ENCODE results near the gene CACNA1C.

Gene CACNA1C

DNA sequence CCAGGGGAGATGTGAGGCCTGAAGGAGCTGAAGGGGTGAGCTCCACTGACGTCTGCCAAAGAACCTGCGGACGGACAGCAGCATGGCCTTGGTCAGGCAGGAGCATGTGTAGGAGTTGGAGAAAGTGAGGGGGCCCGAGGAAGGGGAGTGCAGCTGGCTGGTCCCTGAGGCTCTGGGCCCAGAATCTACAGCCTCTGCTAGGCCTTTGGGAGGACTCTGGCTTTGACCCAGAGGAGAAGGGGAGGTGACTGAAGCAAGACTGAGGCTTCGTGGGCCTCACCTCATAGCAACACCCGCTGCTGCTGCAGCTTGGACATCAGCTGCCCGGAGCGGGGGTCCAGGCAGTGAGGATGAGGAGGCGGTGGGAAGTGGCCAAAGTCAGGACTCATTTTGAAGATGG is 525.4 kb downstream of the CACNA1C start:
- no peak for DNase-seq

- DNase-seq = no peak
Measured at GRCh38 chr12:2578772-2579171, 526.0 kb downstream of the CACNA1C start.

- DNase-seq = no peak
Measured at GRCh38 chr12:2580821-2581220, 528.0 kb downstream of the CACNA1C start.

DNA sequence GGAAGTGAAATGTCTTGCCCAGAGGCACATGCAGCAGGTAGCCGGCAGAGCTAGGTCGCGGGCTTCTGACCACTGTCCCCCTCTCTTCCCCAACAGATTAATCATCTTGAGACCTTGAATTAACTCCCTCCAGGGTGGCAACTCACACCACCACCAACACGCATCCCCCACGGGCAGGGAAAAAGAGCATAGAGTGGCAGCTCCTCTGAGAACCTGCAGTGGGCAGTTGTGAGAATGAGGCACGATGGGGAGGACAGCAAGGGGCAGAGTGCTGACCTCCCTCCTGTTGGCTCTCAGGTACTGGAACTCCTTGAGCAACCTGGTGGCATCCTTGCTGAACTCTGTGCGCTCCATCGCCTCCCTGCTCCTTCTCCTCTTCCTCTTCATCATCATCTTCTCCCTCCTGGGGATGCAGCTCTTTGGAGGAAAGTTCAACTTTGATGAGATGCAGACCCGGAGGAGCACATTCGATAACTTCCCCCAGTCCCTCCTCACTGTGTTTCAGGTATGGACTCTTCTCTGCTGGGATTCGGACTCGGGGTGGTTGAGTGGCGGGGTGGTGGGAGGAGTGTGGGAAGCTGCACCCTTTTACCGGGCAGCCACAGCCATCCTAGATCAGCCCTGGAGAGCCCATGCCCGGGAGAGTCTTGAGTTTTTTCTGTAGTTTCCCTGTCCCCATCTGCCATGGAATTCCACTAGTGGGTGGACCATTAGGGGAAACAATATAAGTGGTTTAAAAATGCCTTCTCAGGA is 528.7 kb downstream of the CACNA1C start:
- no peak for DNase-seq

DNA sequence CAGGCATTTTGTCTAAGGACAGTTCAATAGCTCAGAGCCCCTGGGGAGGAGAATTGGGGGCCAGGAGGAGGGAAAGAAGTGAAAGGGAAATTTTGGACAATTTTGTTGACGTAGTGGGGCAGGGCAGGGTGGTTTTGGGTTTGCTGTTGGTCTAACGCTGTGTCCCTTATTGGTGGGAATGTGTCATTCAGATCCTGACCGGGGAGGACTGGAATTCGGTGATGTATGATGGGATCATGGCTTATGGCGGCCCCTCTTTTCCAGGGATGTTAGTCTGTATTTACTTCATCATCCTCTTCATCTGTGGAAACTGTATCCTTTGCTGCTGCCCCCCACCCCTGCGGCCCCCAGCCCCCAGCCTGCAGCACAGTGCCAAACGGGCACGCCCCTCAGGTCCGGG is 529.8 kb downstream of the CACNA1C start:
- DNase-seq = no peak

- peak; percentile 32 for DNase-seq
Measured at GRCh38 chr12:2583091-2583497, 530.3 kb downstream of the CACNA1C start.

GRCh38 chr12:2583642-2584401 is 531.0 kb downstream of the CACNA1C start:
- peak; percentile 9 for DNase-seq

DNA sequence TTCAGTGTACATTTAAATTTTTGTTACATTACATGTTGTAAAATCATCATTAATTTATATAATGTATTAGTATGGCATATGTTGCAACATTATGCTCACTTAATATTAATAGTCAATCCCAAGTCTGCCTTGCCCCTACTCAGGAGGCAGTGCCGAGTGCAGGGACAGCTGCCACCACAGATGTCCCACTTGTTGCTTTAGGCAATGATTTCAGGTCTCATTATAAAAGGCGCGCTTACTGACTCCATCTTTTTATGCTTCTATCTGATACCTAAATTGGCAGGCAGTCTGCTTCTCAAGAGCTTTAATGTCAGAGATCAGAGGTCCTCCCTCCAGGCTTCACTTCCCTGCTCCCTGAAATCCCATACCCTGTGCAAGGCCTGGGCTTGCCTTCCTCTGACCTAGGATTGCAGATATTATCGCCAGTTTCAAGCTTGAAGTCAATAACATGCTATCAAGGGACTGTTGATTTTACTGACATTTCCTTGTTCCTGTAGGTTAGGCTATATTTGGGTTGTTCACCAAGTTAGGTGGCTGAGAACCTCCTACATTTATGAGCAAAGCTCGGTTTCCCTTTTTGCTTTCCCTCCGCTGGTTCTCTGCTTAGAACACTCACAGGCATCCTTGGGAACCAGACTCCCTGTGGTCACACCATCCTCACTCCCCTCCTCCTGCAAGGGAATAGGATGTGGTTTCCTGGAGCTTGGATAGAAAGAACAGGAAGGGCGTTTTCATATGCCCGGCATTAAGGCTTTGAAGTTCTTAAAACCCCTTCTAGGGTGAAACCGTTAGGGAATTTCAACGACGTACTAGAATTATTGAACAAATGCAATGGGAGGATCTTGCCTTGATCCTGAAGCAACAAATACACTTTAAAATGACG is 533.6 kb downstream of the CACNA1C start:
- DNase-seq = peak; percentile 67

GRCh38 chr12:2588345-2588744 is 535.6 kb downstream of the CACNA1C start:
- no peak for DNase-seq

DNA sequence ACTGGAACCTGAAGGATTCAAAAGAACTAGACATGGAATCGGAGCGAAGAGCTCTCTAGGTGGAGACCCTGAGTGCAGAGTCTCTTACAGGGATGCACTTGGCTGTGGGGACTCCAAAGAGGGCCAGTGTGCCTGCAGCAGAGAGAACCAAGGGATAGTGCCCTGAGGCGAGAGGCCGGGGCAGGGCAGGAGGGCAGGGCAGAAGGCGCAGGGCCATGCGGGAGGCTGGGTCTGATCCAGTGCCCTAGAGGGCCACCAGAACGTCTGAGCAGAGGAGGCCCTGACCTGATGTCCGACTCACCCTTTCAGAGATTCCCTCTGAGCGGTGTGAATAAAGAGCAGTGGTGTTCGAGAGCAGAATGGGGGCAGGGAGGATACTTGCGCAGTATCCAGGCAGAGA is 536.6 kb downstream of the CACNA1C start:
- no peak for DNase-seq

DNA sequence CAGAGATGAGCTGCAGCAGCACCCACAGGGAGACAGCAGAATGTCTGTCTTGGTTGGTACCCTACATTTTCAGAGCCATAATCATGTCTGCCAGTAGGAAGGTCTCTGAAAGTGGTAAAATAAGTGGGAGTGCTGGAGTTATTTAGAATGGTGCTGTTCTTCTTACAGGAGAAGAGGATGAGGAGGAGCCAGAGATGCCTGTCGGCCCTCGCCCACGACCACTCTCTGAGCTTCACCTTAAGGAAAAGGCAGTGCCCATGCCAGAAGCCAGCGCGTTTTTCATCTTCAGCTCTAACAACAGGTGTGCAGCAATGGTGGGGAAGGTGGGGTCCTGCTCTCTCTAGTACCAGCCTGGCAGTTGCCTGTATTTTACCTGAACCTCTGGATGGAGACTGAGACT is 540.3 kb downstream of the CACNA1C start:
- DNase-seq = no peak

DNA sequence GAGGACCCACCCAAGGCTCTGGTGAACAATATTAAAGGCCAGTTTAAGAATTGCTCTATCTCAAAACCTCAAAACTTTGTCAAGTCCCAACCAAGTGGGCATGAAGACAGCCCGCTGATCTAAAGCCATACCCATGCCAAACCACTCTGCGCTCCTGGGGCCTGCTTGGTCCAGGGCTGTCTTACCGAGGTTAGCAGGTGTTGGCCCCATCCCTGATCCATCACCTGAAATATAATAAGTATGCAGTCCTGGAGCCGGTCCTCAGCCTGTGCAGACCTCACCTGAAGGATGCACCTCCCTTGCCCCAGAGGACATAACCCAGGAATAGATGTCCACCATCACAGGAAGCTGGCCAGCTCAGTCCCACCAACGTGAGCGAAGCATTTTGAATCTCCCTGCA is 543.7 kb downstream of the CACNA1C start:
- no peak for DNase-seq

- no peak for DNase-seq
Measured at GRCh38 chr12:2605301-2605700, 552.5 kb downstream of the CACNA1C start.

- no peak for DNase-seq
Measured at GRCh38 chr12:2606186-2606910, 553.6 kb downstream of the CACNA1C start.

DNA sequence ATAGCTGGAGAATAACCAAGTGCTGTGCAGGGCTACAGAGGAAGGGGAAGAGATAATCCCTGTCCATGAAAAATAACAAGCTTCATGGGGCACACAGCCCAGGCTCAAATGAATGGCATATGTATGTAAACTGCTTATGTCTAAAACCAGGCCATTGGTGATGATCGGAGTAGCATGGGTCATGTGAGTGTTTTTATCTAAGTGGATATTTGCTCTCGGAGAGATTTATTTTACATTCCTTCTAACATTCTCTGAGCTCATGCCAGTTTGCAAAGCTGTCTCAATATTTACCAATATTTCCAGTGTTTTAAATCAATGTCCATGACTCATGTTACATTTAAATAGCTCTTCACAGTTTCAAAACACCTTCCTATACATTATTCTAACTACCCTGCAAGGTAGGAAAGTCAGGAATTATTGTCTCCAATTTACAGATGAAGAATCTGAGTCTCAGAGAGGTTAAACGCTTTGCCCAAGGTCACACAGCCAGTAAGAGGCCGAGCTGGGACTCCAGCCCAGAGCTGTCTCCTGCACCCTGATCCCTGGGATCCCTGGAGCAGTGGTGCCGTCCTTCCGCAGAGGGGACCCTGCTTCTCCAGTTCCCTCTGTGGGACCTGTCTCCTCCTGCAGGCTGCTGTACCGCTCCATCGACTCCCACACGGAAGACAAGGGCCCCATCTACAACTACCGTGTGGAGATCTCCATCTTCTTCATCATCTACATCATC is 555.3 kb downstream of the CACNA1C start:
- DNase-seq = no peak

DNA sequence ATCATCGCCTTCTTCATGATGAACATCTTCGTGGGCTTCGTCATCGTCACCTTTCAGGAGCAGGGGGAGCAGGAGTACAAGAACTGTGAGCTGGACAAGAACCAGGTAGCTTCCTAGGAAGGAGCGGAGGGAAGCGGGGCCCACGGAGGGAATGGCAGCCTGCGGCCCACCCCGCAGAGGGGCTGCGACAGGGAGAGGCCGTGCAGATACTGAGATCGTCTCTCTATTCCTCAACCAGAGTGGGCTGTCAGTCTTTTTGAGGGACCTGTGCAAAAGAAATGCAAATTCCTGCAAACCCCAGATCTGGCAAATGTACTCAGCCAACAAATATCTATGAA is 555.8 kb downstream of the CACNA1C start:
- no peak for DNase-seq

DNA sequence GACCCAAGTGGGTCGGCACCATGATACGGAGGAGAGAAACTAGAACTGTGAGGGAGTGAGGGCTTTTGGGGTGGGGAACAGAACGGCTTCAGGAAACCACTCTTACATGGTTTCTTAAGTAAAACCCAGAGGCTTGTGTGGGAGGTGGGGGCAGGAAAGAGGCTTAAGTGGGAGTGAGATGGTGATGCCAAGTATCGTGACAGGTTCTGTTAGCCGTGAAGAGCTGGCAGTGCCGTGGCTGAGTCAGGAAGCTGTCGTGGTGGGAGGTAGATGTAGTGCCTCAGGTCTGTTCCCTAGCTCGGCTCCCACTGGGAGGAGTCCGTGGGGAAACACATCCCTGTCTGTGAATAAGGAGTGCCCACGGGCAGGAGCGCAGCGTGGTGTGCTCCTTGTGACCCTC is 556.2 kb downstream of the CACNA1C start:
- DNase-seq = no peak

DNA sequence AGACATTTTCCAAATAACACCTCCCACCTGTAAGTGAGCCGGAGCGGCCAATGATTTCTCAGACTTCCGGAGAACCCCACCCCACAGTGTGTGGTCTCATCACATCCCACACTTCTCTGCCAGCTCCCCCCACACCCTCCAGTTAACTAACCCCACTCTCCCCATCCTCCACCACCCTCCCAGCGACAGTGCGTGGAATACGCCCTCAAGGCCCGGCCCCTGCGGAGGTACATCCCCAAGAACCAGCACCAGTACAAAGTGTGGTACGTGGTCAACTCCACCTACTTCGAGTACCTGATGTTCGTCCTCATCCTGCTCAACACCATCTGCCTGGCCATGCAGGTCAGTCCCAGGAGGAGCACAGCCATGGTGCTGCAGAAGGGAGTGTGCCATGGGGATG is 557.6 kb downstream of the CACNA1C start:
- no peak for DNase-seq

GRCh38 chr12:2613326-2614073 is 560.7 kb downstream of the CACNA1C start:
- DNase-seq = no peak

GRCh38 chr12:2614341-2614740 is 561.6 kb downstream of the CACNA1C start:
- no peak for DNase-seq

DNA sequence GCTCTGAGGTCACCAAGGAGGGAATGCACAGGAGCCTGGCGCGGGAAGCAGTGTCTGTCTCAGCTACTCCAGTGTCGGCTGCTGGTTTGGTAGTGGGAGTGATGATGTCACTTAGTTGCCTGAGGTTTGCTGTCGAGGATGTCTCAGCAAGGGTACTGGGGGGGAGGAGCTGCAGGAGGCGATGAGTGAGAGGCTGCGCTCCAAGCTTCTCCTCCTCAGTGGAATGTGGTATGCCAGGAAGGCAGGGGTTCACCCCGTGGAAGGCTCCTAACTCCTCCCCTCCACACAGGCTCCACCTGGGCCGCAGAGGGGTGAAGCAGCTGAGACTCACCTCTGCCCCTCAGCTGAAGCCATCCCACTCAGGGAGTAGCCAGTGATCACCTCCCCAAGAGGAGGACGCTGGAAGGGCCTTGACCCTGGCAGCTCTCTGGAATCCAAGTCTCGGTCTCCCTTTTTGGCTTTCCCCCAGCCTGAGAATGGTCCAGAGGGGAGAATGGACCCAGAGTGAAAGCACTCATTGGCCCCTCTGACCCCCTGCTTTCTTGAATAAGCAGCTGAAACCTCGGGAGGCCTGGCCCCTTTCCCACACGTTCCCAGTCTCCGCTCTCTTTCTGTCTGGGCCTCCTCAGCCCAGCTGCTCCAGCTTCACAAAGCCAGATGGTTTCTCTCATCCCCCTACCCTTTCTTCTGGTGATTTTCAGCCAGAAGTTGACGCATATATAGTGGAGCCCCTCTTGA is 563.0 kb downstream of the CACNA1C start:
- DNase-seq = no peak

Data from DMS153 (cell line).